ENCODE data around the gene GOLGA6L26.
"Not testable (repeated sequence)": the region's sequence is repeated elsewhere in the genome, so short reads cannot be mapped to it uniquely, and the experiment has no call there.

The GOLGA6L26 gene

GRCh38 chr15:23334096-23334495, at the start of gene GOLGA6L26:
TSS of gene GOLGA6L26 (minus strand) at chr15:23334196. CDS start at chr15:23334135, 61 bp downstream.
- not testable (repeated sequence) for H3K4me3 ChIP-seq (ENCODE audit: low read length, poor library complexity, severe bottlenecking); H3K9ac ChIP-seq (ENCODE audit: low read depth, low read length, poor library complexity, severe bottlenecking); H3K9me2 ChIP-seq (replicated peaks; ENCODE audit: low read depth, low read length); H3K79me2 ChIP-seq (ENCODE audit: insufficient read depth, low read length); H3F3A ChIP-seq (ENCODE audit: low read depth); H4K20me1 ChIP-seq (ENCODE audit: insufficient read depth, low read length, poor library complexity, severe bottlenecking); H3K9me3 ChIP-seq (ENCODE audit: insufficient read depth, low read depth, low read length); H3K27me3 ChIP-seq (ENCODE audit: insufficient read depth, low read length, poor library complexity, severe bottlenecking); H3K4me1 ChIP-seq (ENCODE audit: insufficient read depth, low read length, poor library complexity, severe bottlenecking); H2AFZ ChIP-seq (ENCODE audit: low read length); H3K36me3 ChIP-seq (ENCODE audit: insufficient read depth, low read length); H3K4me2 ChIP-seq (ENCODE audit: low read depth, low read length, poor library complexity, severe bottlenecking)

GRCh38 chr15:23381192-23381591, 47.2 kb upstream of the GOLGA6L26 start:
- H3K36me3 ChIP-seq (ENCODE audit: insufficient read depth, low read length); H3K4me2 ChIP-seq (ENCODE audit: low read depth, low read length, poor library complexity, severe bottlenecking); H2AFZ ChIP-seq (ENCODE audit: low read length); H3K27me3 ChIP-seq (ENCODE audit: insufficient read depth, low read length, poor library complexity, severe bottlenecking); H3K9me3 ChIP-seq (ENCODE audit: insufficient read depth, low read depth, low read length); H3K79me2 ChIP-seq (ENCODE audit: insufficient read depth, low read length); H3K4me3 ChIP-seq (ENCODE audit: low read length, poor library complexity, severe bottlenecking); H4K20me1 ChIP-seq (ENCODE audit: insufficient read depth, low read length, poor library complexity, severe bottlenecking); H3F3A ChIP-seq (ENCODE audit: low read depth); H3K9me2 ChIP-seq (replicated peaks; ENCODE audit: low read depth, low read length); H3K9ac ChIP-seq (ENCODE audit: low read depth, low read length, poor library complexity, severe bottlenecking); H3K4me1 ChIP-seq (ENCODE audit: insufficient read depth, low read length, poor library complexity, severe bottlenecking): not testable (repeated sequence)

GRCh38 chr15:23380700-23381099, 46.7 kb upstream of the GOLGA6L26 start:
- H3K4me3 ChIP-seq (ENCODE audit: low read length, poor library complexity, severe bottlenecking); H3K4me1 ChIP-seq (ENCODE audit: insufficient read depth, low read length, poor library complexity, severe bottlenecking); H2AFZ ChIP-seq (ENCODE audit: low read length); H3K9ac ChIP-seq (ENCODE audit: low read depth, low read length, poor library complexity, severe bottlenecking); H3K4me2 ChIP-seq (ENCODE audit: low read depth, low read length, poor library complexity, severe bottlenecking); H3K36me3 ChIP-seq (ENCODE audit: insufficient read depth, low read length); H3F3A ChIP-seq (ENCODE audit: low read depth); H3K9me2 ChIP-seq (replicated peaks; ENCODE audit: low read depth, low read length); H3K79me2 ChIP-seq (ENCODE audit: insufficient read depth, low read length); H4K20me1 ChIP-seq (ENCODE audit: insufficient read depth, low read length, poor library complexity, severe bottlenecking); H3K27me3 ChIP-seq (ENCODE audit: insufficient read depth, low read length, poor library complexity, severe bottlenecking); H3K9me3 ChIP-seq (ENCODE audit: insufficient read depth, low read depth, low read length): not testable (repeated sequence)

GRCh38 chr15:23378946-23379345, 45.0 kb upstream of the GOLGA6L26 start:
- not testable (repeated sequence) for H2AFZ ChIP-seq (ENCODE audit: low read length); H4K20me1 ChIP-seq (ENCODE audit: insufficient read depth, low read length, poor library complexity, severe bottlenecking); H3K4me3 ChIP-seq (ENCODE audit: low read length, poor library complexity, severe bottlenecking); H3K27me3 ChIP-seq (ENCODE audit: insufficient read depth, low read length, poor library complexity, severe bottlenecking); H3K9me3 ChIP-seq (ENCODE audit: insufficient read depth, low read depth, low read length); H3K4me2 ChIP-seq (ENCODE audit: low read depth, low read length, poor library complexity, severe bottlenecking); H3K4me1 ChIP-seq (ENCODE audit: insufficient read depth, low read length, poor library complexity, severe bottlenecking); H3K9ac ChIP-seq (ENCODE audit: low read depth, low read length, poor library complexity, severe bottlenecking); H3K36me3 ChIP-seq (ENCODE audit: insufficient read depth, low read length); H3F3A ChIP-seq (ENCODE audit: low read depth); H3K9me2 ChIP-seq (replicated peaks; ENCODE audit: low read depth, low read length); H3K79me2 ChIP-seq (ENCODE audit: insufficient read depth, low read length)

GRCh38 chr15:23374226-23374625, 40.2 kb upstream of the GOLGA6L26 start:
- H2AFZ ChIP-seq (ENCODE audit: low read length); H3K9ac ChIP-seq (ENCODE audit: low read depth, low read length, poor library complexity, severe bottlenecking); H3K27me3 ChIP-seq (ENCODE audit: insufficient read depth, low read length, poor library complexity, severe bottlenecking); H3F3A ChIP-seq (ENCODE audit: low read depth); H3K4me3 ChIP-seq (ENCODE audit: low read length, poor library complexity, severe bottlenecking); H3K4me1 ChIP-seq (ENCODE audit: insufficient read depth, low read length, poor library complexity, severe bottlenecking); H3K36me3 ChIP-seq (ENCODE audit: insufficient read depth, low read length); H3K4me2 ChIP-seq (ENCODE audit: low read depth, low read length, poor library complexity, severe bottlenecking); H3K9me3 ChIP-seq (ENCODE audit: insufficient read depth, low read depth, low read length); H4K20me1 ChIP-seq (ENCODE audit: insufficient read depth, low read length, poor library complexity, severe bottlenecking); H3K9me2 ChIP-seq (replicated peaks; ENCODE audit: low read depth, low read length); H3K79me2 ChIP-seq (ENCODE audit: insufficient read depth, low read length): not testable (repeated sequence)

- not testable (repeated sequence) for H3K9ac ChIP-seq (ENCODE audit: low read depth, low read length, poor library complexity, severe bottlenecking); H3K4me3 ChIP-seq (ENCODE audit: low read length, poor library complexity, severe bottlenecking); H3K27me3 ChIP-seq (ENCODE audit: insufficient read depth, low read length, poor library complexity, severe bottlenecking)
These were observed 39.0 kb upstream of the GOLGA6L26 start for GRCh38 chr15:23372891-23373600.

More at GRCh38 chr15:23372891-23373600, 39.0 kb upstream of the GOLGA6L26 start:
- not testable (repeated sequence) for H3K9me2 ChIP-seq (replicated peaks; ENCODE audit: low read depth, low read length); H3K79me2 ChIP-seq (ENCODE audit: insufficient read depth, low read length); H4K20me1 ChIP-seq (ENCODE audit: insufficient read depth, low read length, poor library complexity, severe bottlenecking); H2AFZ ChIP-seq (ENCODE audit: low read length); H3F3A ChIP-seq (ENCODE audit: low read depth); H3K4me2 ChIP-seq (ENCODE audit: low read depth, low read length, poor library complexity, severe bottlenecking); H3K9me3 ChIP-seq (ENCODE audit: insufficient read depth, low read depth, low read length); H3K36me3 ChIP-seq (ENCODE audit: insufficient read depth, low read length); H3K4me1 ChIP-seq (ENCODE audit: insufficient read depth, low read length, poor library complexity, severe bottlenecking)

Data from Loucy (cell line).